ENCODE results near the gene TMEM218.
"Not testable (repeated sequence)": the region's sequence is repeated elsewhere in the genome, so short reads cannot be mapped to it uniquely, and the experiment has no call there.

Gene TMEM218

GRCh38 chr11:125128450-125128849 is 17.0 kb upstream of the TMEM218 start:
- no peak for DNase-seq

- peak; percentile 61 for DNase-seq
Observed at GRCh38 chr11:125124618-125124992, 13.2 kb upstream of the TMEM218 start.

DNA sequence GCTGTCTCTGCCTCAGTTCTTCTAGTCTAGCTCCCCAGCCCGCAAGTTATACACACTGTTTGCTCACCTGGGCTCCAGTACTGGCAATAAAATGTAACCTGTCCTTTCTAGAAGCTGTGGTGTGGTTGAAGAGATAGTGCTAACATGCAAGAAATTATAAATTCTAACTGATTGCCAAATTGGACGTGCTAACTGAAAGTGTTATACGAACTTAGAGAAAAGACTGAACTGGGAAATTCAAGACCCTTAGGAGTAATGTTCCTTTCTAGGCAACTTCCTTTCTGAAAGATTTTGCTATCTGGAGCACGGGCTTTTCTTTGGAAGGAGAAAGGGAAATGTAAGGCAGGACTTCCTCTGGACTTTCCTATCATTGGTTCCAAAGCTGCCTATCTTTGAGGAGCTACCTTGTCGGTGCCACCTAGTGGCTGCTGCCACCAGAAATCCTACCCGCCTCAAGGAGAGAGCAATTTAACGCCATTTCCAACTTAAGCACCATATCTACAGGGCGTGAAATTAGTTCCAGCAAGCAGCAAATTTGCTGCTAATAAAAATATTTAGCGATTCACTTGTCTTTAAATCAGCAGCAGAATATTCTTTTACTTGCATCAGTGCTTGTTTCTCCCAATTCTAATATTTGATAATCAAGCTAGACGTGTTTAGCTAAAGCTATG is 12.7 kb upstream of the TMEM218 start:
- peak; percentile 55 for DNase-seq

- DNase-seq: no peak
Observed at GRCh38 chr11:125123194-125123946, 11.9 kb upstream of the TMEM218 start.

GRCh38 chr11:125117429-125117828 is 6.0 kb upstream of the TMEM218 start:
- DNase-seq: no peak

GRCh38 chr11:125114518-125114917 is 3.1 kb upstream of the TMEM218 start:
- no peak for DNase-seq

DNA sequence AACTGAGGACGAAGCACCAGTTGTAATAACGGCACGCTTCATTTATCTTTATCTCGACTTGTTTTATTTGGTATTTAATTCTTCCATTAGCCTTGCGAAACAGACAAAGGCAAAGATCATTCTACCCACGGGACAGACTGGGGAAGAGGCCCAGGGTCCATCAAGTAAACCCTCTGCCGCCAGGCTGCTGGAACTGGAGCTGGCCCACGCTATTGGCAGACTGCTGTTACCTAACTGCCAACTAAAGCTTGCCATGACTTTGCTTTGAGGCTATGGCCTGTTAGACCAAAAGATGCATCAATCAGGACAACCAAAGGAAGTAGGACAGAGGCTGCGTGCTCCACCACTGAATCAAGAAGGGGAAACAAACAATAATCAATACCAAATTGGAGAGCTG is 780 bp upstream of the TMEM218 start:
- no peak for DNase-seq

DNA sequence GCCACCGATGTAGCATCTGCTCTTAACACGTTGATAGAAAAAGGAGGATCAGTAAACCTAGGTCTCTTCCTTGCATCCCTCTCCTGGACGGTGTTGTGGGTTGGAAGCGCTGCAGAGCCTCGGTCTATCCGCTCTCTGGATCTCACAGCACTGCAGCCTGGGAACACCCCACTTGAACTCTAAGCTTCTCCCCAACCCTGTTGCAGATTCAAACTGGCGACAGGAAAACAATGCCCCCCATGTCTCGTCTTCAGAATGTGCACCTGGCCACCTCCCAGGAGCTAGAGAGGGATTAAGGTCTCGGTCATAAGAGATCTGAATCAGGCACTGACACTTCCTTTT is 454 bp downstream of the TMEM218 start:
- DNase-seq: peak; percentile 15

DNA sequence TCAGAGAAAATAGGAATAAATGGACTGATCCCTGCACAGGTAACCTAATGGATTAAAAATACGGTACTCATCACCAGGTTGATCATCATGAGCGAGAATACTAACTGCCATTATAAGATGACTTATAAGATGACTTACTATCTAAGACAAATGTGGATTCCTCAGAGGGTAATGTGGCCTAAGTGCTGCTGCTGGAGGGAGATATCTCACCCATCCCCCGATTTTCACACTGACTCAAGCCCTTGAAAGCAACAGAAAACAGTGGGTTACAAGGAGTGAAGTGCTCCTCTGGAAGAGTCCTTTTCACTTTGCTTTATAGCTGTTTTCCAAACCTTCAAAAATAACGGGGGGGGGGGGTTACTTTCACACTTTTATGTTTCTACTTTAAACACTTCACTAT is 920 bp downstream of the TMEM218 start:
- peak; percentile 13 for DNase-seq

DNA sequence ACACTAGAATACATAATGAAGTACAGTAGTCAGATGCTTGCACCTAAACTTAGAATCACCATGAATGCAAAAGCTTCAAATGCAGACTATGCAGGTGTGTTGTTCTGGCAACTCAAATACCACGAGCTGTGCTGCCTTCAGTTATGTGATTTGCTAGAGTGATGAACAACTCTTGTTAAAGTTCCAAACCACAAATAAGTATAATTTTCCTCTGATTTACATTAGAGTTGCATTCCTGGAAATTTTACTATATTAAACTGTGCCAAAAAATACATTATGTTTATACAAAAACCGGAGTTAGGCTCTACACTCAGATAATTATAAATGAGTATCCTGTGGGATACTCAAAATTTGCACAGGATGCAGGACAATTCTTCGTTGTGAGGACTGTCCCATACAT is 3.0 kb downstream of the TMEM218 start:
- DNase-seq: no peak

DNA sequence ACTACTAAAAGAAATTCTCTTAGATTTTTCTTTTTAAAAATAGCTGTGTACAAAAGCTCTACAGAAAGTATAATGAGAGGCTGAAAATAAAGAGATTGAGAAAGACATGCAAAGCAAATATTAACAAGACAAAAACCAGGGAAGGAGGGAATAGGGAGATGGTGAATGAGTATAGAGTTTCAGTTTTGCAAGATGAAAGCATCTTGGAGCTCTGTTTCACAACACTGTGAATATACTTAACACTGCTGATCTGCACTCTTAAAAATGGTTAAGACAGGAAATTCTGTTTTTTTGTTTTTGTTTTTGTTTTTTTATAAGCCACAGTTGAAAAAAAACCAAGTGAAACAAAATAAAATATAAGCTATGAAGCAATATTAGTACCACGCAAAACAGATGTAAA is 5.5 kb downstream of the TMEM218 start:
- DNase-seq: peak; percentile 65

DNA sequence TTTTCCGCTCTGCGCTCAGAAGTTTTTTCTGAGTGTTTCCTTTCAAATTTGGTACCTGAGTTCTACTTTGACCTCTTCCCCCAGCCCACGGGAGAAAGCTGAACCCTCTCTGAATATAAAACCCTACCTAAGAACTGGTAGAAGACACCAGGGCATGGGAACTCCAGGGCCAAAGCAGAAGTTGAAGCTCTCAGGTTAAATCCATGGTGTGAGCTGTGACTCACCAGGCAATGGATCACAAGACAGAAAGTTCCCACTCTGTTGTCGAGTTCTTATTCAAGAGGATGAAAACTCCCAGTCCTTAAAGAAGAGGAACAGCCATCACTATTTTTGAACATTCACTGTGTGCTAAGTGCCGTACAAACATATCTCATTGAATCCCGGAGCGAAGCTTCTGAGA is 8.9 kb downstream of the TMEM218 start:
- peak; percentile 82 for DNase-seq

GRCh38 chr11:125102025-125102424 is 9.4 kb downstream of the TMEM218 start:
- DNase-seq: no peak

DNA sequence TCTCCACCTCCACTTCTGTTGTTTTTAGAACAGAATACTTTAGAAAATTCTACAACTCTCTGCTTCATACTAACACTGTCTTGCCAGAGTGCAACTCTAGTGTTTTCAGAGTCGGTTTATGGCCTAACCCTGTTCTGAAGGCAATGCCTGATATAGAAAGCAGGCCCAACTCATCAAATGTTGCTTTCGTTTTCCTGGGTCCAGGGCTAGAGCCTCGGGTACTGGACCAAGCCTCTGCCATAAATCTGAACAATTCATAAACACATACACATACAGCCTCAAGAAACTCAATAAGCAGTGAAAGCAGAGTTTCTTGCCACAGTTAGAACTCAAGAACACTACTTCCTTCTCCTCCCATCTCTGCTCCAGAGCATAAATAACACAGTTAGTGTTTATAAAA is 9.8 kb downstream of the TMEM218 start:
- DNase-seq: no peak

DNA sequence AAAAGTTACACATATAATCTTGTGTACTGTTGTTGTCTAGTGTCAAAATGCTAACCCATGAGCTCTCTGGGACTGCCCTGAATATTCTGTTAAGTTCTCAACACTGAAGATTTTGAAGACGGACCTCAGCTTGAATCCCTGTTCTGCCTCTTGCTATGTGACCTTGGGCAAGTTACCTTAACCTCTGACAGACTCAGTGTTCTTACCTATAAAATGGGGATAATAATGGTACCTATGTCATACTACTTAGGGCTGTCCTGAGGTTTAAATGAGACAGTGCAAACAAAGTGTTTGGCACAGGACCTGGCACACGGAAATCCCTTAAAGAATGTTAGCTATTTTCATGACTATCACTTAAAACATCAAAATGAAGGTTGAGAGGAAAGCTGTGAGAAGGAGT is 11.3 kb downstream of the TMEM218 start:
- DNase-seq: no peak

GRCh38 chr11:125094731-125095130 is 16.7 kb downstream of the TMEM218 start:
- no peak for DNase-seq

GRCh38 chr11:125093502-125093901 is 17.9 kb downstream of the TMEM218 start:
- no peak for DNase-seq

GRCh38 chr11:125092669-125093068 is 18.8 kb downstream of the TMEM218 start:
- no peak for DNase-seq

DNA sequence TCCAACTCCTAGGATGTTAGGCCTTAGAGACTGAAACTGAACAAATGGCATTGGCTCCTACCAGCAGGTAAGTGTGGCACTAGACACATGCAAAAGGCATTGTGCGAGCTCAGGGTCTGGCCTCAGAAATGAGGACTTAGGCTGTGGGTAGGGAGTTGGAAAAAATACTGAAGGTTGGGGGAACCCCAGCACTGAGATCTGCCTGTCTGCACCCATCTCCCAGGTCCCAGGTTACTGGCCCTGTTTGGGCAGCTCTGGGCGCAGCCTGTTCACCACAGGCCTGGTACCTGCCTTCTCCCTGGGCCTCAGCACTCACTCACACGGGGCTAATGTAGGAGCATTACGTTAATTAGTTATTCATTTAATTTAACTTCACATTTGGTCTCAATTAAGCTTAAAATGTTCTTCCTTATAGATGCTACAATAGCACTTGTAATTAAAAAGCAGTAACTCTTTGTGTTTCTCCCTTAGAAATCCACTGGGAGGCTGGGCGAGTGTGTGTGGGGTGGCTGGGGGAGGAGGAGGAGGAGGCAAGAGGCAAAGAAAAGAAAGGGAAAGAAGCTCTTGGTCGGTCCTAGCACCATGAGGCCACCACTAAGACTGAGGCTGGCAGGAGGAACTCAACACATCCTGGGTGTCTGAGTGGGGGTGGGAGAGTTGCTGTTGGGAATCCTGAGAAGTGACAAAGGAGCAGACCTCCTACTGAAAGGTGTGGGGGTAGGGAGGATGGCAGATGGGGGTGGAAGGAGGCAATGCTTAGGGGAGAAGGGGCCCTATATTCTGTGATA is 19.4 kb downstream of the TMEM218 start:
- DNase-seq: no peak

- no peak for DNase-seq
Observed at GRCh38 chr11:125091247-125091876, 20.1 kb downstream of the TMEM218 start.

DNA sequence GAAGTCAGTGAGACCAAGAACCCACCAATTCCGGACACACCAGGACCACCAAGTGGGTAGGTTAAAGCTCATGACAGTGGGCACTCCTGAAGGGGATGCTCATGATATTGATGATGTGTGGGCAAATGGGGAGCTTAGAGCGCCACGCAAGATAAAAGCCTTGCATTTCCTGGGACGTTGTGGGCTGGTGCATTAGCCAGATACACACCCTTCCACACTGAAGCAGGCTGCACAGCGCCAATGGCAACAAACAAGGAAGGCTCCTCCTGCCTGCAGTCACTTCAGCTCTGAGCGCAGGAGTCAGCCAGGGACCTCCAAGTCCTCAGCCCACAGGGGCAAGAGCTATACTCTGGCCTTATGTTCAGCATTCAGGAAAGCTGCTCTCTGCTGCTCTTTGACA is 20.6 kb downstream of the TMEM218 start:
- no peak for DNase-seq

DNA sequence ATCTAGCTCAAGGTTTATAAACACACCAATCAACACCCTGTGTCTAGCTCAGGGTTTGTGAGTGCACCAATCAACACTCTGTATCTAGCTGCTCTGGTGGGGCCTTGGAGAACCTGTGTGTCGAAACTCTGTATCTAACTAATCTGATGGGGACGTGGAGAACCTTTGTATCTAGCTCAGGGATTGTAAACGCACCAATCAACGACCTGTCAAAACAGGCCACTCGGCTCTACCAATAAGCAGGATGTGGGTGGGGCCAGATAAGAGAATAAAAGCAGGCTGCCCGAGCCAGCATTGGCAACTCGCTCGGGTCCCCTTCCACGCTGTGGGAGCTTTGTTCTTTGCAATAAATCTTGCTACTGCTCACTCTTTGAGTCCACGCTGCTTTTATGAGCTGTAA is 21.3 kb downstream of the TMEM218 start:
- DNase-seq: not testable (repeated sequence)

GRCh38 chr11:125089481-125089880 is 21.9 kb downstream of the TMEM218 start:
- not testable (repeated sequence) for DNase-seq
